ENCODE data around the gene OXLD1.
"Not testable (repeated sequence)": the region's sequence is repeated elsewhere in the genome, so short reads cannot be mapped to it uniquely, and the experiment has no call there.

The OXLD1 gene

GRCh38 chr17:81650951-81651350 lies 15.5 kb downstream of the OXLD1 start:
- peak; percentile 1 for DNase-seq (ENCODE audit: low spot score)

GRCh38 chr17:81648707-81649085 lies 17.7 kb downstream of the OXLD1 start:
- DNase-seq (ENCODE audit: low spot score) = no peak

GRCh38 chr17:81648013-81648706 lies 18.2 kb downstream of the OXLD1 start:
- no peak for DNase-seq (ENCODE audit: low spot score)

GRCh38 chr17:81647640-81648012 lies 18.8 kb downstream of the OXLD1 start:
- DNase-seq (ENCODE audit: low spot score) = no peak

GRCh38 chr17:81646869-81647600 lies 19.4 kb downstream of the OXLD1 start:
- no peak for DNase-seq (ENCODE audit: low spot score)

- DNase-seq (ENCODE audit: low spot score) = no peak
Observed at GRCh38 chr17:81644976-81645952, 21.1 kb downstream of the OXLD1 start.

GRCh38 chr17:81644496-81644895 lies 21.9 kb downstream of the OXLD1 start:
- DNase-seq (ENCODE audit: low spot score) = no peak

GRCh38 chr17:81641825-81642489 lies 24.4 kb downstream of the OXLD1 start:
- DNase-seq (ENCODE audit: low spot score) = no peak

GRCh38 chr17:81640011-81640410 lies 26.4 kb downstream of the OXLD1 start:
- no peak for DNase-seq (ENCODE audit: low spot score)

GRCh38 chr17:81638683-81639082 lies 27.7 kb downstream of the OXLD1 start:
- no peak for DNase-seq (ENCODE audit: low spot score)

- peak; percentile 79 for DNase-seq (ENCODE audit: low spot score)
Observed at GRCh38 chr17:81636505-81637288, 29.7 kb downstream of the OXLD1 start, which contains the start of the genes NPLOC4 and TSPAN10. NPLOC4 (minus strand) TSS chr17:81637112; CDS start chr17:81636930, 182 bp downstream. TSPAN10 (plus strand) TSS chr17:81637196; CDS start chr17:81642413, 5,217 bp downstream.

GRCh38 chr17:81635973-81636504 lies 30.4 kb downstream of the OXLD1 start:
- DNase-seq (ENCODE audit: low spot score) = peak; percentile 28

- no peak for DNase-seq (ENCODE audit: low spot score)
Observed at GRCh38 chr17:81635431-81635830, 31.0 kb downstream of the OXLD1 start.

- no peak for DNase-seq (ENCODE audit: low spot score)
Observed at GRCh38 chr17:81631482-81631881, 34.9 kb downstream of the OXLD1 start.

- DNase-seq (ENCODE audit: low spot score) = no peak
Observed at GRCh38 chr17:81630274-81630673, 36.1 kb downstream of the OXLD1 start.

- peak; percentile 13 for DNase-seq (ENCODE audit: low spot score)
Observed at GRCh38 chr17:81621494-81622130, 44.8 kb downstream of the OXLD1 start.

- DNase-seq (ENCODE audit: low spot score) = not testable (repeated sequence)
Observed at GRCh38 chr17:81618307-81618706, 48.1 kb downstream of the OXLD1 start.

GRCh38 chr17:81616877-81617276 lies 49.5 kb downstream of the OXLD1 start:
- no peak for DNase-seq (ENCODE audit: low spot score)

GRCh38 chr17:81615401-81615930 lies 50.9 kb downstream of the OXLD1 start:
- DNase-seq (ENCODE audit: low spot score) = no peak

Measured in Ammon's horn (tissue), 1 donor.